GM23248 (cell line): ENCODE data around the gene GPC1.

ENCODE experiments used
- EZH2 ChIP-seq: fragments of 200-600 bp; sonication (generic); IDR thresholded peaks from 2 replicates; pipeline ENCODE4 v1.6.1; 2018; ENCODE audit warnings: antibody characterized with exemption, mild to moderate bottlenecking; ENCODE audit not compliant: insufficient read depth, poor library complexity, severe bottlenecking
- EZH2phosphoT487 ChIP-seq: fragments of 200-600 bp; sonication (generic); IDR thresholded peaks from 2 replicates; pipeline ENCODE4 v1.6.1; 2018; ENCODE audit warnings: antibody characterized with exemption, moderate library complexity, mild to moderate bottlenecking, low read depth; ENCODE audit not compliant: insufficient read depth

DNA sequence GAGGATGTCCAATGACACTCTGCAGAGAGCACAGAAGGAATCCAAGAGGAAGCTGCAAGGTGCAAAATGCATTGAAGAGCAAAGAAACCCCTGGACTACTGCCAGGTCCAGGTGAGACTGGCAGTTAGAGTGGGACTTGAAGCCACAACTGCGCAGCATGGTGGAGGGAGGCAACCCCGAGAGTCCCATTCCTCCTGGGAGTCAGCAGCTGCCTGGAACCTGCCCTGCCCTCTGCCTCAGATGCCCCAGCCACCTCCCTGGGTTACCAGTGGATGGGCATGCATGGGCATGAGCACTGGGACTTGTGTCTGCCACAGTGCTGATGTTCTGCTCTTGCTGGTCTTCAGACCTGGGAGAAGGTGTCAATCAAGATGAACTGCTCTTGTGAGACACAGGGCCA, 79.2 kb downstream of the GPC1 start:
- TF ChIP-seq EZH2: no peak
- TF ChIP-seq EZH2phosphoT487: no peak
